GM13976 (cell line): ENCODE data around the gene TBC1D2.

ENCODE experiments used
- DNase-seq: peaks from one replicate; pipeline ENCODE4 v3.0.0; 2012; ENCODE audit warnings: low spot score
- in situ Hi-C: fragments of 300-500 bp; cut with MboI; formaldehyde crosslinking; loops from one replicate; pipeline ENCODE4 v1.12.0; 2022; ENCODE audit warnings: low sequenced_read_pairs, mixed read lengths, inconsistent platforms; ENCODE audit not compliant: unreplicated experiment
- TF ChIP-seq, protein P1 (sequence below): IDR thresholded peaks from 2 replicates; pipeline ENCODE4 v1.5.1; 2012; ENCODE audit warnings: borderline replicate concordance, mild to moderate bottlenecking; ENCODE audit not compliant: insufficient read depth; ENCODE audit errors: extremely low read depth, missing control alignments, control extremely low read depth

Gene TBC1D2

DNA sequence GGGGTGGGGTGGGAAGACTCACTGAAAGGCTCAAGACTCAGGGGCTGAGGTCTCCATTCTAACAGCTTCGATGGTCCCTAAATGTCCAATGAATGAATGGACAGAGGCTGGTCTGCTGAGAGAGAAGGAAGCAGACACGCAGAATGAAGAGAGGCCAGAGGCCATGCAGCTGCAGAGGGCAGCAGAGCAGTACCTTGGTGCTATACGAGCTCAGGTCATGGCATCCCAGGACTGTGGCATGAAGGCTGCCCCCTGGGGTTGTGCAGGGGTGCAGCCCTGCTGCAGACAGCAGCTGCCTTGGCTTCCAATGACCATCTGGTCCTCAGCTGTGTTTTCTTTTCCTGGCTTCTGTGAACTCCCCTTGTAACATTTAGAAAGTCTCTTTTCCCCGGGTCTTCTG, 47.8 kb downstream of the TBC1D2 start:
- no peak for DNase-seq
- in situ Hi-C loops = no loop called here
- TF ChIP-seq, protein P1, sequence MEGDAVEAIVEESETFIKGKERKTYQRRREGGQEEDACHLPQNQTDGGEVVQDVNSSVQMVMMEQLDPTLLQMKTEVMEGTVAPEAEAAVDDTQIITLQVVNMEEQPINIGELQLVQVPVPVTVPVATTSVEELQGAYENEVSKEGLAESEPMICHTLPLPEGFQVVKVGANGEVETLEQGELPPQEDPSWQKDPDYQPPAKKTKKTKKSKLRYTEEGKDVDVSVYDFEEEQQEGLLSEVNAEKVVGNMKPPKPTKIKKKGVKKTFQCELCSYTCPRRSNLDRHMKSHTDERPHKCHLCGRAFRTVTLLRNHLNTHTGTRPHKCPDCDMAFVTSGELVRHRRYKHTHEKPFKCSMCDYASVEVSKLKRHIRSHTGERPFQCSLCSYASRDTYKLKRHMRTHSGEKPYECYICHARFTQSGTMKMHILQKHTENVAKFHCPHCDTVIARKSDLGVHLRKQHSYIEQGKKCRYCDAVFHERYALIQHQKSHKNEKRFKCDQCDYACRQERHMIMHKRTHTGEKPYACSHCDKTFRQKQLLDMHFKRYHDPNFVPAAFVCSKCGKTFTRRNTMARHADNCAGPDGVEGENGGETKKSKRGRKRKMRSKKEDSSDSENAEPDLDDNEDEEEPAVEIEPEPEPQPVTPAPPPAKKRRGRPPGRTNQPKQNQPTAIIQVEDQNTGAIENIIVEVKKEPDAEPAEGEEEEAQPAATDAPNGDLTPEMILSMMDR = no peak

GRCh38 chr9:98206754-98207153, 48.7 kb downstream of the TBC1D2 start:
- in situ Hi-C loops = no loop called here
- TF ChIP-seq, protein P1 = no peak

DNA sequence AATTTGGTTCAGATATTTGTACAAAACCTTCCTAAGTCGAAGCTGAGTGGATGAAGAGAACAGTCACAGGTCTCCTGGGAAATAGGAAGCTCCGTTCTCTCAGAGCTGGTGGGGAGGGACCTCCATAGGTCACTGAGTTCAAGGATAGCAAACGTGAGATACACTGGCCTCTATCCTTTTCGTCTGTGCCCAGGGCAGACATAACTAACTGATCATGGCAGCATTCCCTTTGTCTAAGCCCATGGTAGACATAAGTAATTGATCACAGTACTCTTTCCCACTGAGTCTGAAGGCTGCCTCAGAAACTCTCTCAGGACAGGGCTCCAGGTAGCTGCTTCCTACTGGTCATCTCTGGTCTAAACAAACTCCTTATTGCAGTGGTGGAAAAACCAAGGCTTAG, 50.8 kb downstream of the TBC1D2 start:
- no peak for DNase-seq
- TF ChIP-seq, protein P1 = no peak
- in situ Hi-C loops = no loop called here

More at GRCh38 chr9:98206754-98207153, 48.7 kb downstream of the TBC1D2 start:
- DNase-seq = no peak

DNA sequence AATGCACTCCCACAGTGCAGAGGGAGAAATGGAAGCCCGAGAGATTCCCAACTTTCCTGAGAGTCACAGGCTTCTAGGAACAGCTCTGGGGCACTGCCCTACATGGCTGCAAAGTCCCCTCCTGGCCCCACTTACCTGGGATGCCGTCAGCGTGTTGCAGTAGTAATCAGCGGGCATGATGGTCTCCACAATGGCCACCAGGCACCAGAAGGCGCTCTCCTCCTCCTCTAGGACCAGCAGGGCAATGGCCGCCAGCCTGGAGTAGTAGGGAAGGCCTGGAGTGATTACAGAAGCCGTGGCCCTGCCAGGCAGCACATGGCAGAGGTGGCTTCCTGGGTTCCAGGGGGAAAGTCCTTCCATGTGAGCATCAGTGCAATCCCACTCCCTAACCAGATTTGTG, 52.3 kb downstream of the TBC1D2 start:
- DNase-seq = no peak
- in situ Hi-C loops = no loop called here
- TF ChIP-seq, protein P1 = no peak

GRCh38 chr9:98202252-98202651, 53.2 kb downstream of the TBC1D2 start:
- in situ Hi-C loops = no loop called here
- TF ChIP-seq, protein P1 = no peak
- no peak for DNase-seq

- TF ChIP-seq, protein P1 = no peak
- DNase-seq = no peak
- in situ Hi-C loops = no loop called here
These were observed 53.7 kb downstream of the TBC1D2 start for GRCh38 chr9:98201749-98202148.

GRCh38 chr9:98201102-98201501, 54.3 kb downstream of the TBC1D2 start:
- DNase-seq = peak; percentile 81
- TF ChIP-seq, protein P1 = no peak
- in situ Hi-C loops = no loop called here
